Keratinocyte (primary cell): Measurements from ENCODE around the gene DNM2.

ENCODE experiments used
- CTCF ChIP-seq, 3 experiments: IDR thresholded peaks in 1 of 3; conservative IDR thresholded peaks in 1 of 3; optimal IDR thresholded peaks in 1 of 3; 2 replicates in 2 of 3; 3 replicates in 1 of 3; pipeline versions ENCODE3 to v1.5.1; 2011; ENCODE audit warnings: low read length in 3 of 3, mild to moderate bottlenecking in 3 of 3, moderate library complexity in 2 of 3, control low read depth in 1 of 3, inconsistent platforms in 1 of 3; ENCODE audit not compliant: insufficient read depth in 2 of 3; ENCODE audit errors: extremely low read depth in 1 of 3
- EZH2 ChIP-seq: IDR thresholded peaks from one replicate; pipeline ENCODE4 v1.6.1; 2012; ENCODE audit warnings: inconsistent platforms, mild to moderate bottlenecking, low read length, moderate library complexity

- TF ChIP-seq CTCF (optimal IDR thresholded peaks at IDR 0.05 in 1 of 3, IDR thresholded peaks at IDR 0.05 in 1 of 3, conservative IDR thresholded peaks at IDR 0.05 in 1 of 3; ENCODE audit: extremely low read depth in 1 of 3, insufficient read depth in 2 of 3, low read length in 3 of 3) (peak; percentile 50 to 62 (median 59)), EZH2 (no peak)
Observed at GRCh38 chr19:10699650-10700335, 18.1 kb upstream of the DNM2 start.
